GM19238 (cell line): Measurements from ENCODE around the gene CLCA2.
"Not testable (repeated sequence)": the region's sequence is repeated elsewhere in the genome, so short reads cannot be mapped to it uniquely, and the experiment has no call there.

Experiments used
- DNase-seq: peaks from one replicate; pipeline ENCODE4 v3.0.0; 2011; ENCODE audit warnings: low spot score; ENCODE audit not compliant: insufficient read length

CLCA2 gene

DNA sequence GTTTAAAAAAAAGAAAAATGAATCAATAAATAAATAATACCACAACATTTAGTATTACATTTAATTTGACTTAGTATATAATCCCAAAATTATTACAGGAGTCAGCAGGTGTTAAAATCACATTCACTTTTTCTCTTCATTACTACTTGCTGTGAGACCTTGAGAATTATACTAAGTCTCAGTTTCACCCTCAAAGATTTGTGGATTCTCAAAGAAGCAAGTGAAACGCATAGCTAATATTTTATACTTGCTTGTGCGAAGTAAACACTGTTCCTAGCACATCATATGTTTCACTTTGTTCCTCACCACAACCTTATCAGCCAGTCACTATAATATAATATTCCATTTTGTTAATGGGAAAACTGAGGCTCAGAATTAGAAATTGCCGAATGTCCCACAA is 48.8 kb downstream of the CLCA2 start:
- no peak for DNase-seq

DNA sequence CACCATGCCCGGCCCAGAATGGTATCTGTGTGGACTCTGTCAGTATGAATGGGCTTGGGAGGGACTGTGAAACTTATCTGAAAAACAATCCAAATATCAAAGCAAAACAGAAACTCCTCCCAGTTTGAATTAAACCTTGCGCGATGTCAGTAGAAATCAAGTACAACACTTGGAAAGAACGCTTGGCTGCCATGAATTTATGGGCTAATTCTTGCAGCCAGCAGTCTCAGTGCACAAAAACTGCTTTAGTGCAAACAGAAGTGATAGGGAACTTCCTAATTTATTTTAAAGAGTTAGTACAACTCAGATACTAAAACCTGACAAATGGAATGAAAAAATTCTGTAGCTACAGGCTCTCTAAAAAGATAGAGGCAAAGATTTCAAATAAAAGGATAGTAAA is 53.3 kb downstream of the CLCA2 start:
- DNase-seq = no peak

DNA sequence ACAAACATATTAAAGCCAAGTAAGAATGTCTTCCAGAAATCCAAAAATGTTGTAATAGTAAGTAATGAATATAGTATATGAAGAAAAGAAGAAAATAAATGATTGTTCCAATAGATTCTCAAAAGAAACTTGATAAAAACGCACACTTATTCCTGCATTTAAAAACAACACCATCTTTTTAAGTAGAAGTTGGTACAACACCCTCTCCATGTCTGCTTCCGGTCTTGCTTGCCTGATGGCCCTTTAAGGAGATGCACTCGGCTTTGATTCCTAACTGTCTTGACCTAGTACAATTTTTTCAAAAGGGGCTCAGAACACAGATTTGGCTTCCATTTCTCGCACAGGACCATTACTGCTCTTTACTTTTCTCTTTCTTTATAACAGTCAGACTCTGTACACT is 53.7 kb downstream of the CLCA2 start:
- no peak for DNase-seq

DNA sequence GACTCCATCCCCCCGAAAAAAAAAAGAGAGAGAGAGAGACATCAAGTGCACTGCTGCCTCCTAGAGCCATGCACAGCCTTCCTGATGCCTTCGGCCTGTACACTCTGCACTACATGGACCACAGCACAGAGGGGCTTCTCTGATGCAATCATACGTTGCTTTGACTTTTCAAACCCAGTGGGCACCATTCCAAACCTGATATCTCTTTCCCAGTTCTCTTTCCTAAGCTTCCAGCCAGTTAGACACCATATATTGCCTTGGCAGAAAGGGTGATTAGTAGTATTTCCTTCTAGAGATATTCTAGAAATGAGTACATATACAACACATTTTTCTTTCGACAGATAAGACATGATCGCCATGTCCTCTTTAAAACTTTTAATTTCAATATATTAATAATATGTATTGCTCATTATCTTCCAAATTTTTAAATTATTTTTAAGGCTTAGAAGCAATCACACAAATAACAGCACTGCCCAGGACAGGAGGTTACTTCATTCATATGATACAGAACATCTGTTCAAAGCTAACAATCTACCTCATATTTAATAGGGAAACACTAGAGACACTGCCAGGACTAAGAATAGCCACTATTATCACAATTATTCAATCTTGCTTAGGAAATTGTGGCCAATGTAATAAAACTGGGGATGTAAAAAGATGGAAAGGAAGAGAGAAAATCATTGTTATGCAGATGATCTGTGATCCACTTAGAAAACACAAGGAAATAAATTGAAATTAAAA is 54.6 kb downstream of the CLCA2 start:
- DNase-seq = no peak

DNA sequence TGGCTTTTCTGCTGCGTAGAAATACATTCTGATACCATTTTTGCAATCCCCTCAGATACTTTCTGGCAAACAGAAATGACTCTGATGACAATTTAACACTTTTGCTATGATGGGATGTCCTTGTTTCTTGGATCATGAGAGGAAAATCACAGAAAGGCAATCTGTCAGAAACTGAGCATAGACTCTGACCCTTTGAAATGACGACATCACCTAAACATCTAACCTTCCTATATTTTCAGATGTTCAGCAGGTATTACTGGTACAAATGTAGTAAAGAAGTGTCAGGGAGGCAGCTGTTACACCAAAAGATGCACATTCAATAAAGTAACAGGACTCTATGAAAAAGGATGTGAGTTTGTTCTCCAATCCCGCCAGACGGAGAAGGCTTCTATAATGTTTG is 58.0 kb downstream of the CLCA2 start:
- DNase-seq = no peak

GRCh38 chr1:86487131-86487810 is 63.3 kb downstream of the CLCA2 start:
- no peak for DNase-seq

DNA sequence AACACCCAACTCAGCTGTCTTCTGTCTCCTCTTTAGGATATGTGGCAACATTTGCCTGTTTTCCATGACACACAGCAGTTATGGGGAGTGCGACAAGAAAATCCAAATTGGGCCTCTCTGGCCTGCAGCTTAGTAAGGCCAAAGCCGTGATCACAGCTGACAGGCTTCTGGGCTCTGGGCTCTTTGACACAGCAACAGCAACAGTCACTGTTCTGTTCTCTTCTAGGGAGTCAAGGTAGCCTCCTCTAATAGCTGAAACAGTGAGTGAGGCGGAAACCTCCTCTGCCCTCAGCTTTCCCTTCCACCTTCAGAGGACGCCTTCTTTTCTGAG is 63.8 kb downstream of the CLCA2 start:
- no peak for DNase-seq

- no peak for DNase-seq
Observed at GRCh38 chr1:86489242-86489878, 65.4 kb downstream of the CLCA2 start.

GRCh38 chr1:86491171-86491950 is 67.4 kb downstream of the CLCA2 start:
- DNase-seq = no peak

GRCh38 chr1:86498281-86498680 is 74.3 kb downstream of the CLCA2 start:
- no peak for DNase-seq

DNA sequence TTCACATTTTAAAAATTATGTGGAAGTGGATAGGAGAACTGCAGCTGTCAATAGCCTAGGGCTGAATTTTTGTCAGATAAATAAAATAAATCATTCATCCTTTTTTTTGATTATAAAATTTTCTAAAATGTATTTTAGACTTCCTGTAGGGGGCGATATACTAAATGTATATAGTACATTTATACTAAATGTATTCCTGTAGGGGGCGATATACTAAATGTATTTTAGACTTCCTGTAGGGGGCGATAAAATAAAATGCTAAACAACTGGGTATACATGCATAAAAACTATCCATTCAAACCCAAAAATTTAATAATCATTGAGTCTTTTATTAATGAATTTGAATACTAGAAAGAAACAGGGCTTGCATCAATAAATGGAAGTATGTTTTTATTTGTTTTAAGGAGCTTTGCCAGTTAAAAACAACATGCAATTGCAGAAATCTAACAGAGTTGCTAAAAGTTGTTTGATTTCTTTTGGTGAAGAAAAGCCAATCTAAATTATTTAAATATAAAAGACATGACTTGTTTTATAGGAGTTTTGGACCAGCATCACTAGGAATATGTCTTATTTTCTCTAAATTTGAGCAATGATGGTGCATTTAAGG is 76.1 kb downstream of the CLCA2 start:
- no peak for DNase-seq

DNA sequence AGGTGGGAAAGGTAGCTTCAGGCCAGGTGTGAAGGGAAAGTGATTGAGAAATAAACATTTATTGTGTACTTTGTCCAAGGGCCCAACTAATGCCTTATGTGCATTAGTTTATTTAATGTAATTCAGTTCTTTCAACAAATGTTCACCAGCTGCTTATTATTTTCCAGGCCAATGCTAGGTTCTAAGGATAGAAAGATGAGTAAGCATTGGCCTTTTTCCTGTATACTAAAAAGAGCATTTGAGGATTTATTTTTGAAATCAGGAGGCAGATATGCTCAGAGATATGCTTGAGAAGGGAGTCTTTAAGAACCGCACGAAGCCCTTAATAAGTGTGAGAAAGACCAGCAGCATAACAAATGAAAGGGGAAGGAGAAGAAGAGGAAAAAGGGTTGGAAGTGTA is 76.7 kb downstream of the CLCA2 start:
- no peak for DNase-seq

DNA sequence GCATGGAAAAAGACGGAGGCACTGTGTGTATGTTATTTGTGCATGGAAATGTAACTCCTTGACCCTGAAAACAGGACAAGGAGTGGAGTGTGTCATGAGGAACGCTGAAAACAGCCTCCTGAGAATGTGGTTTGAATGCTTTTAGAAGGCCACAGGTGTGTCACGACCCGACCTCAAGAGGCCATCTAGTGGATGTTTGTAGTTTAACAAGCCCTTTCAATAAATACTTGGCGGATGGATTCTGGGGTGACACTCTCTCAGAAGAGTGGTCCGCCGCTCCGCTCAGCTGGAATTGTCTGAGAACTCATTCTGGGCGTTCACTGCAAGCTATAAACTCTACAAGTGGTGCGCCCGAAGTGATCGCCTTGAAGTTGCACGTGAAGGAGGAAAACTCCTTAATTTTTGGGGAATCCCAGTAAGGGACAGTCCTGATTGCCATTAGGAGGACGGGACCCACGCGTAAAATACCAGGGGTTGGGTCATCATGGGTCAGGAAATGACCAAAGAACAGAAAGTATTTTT is 78.2 kb downstream of the CLCA2 start:
- DNase-seq = not testable (repeated sequence)

DNA sequence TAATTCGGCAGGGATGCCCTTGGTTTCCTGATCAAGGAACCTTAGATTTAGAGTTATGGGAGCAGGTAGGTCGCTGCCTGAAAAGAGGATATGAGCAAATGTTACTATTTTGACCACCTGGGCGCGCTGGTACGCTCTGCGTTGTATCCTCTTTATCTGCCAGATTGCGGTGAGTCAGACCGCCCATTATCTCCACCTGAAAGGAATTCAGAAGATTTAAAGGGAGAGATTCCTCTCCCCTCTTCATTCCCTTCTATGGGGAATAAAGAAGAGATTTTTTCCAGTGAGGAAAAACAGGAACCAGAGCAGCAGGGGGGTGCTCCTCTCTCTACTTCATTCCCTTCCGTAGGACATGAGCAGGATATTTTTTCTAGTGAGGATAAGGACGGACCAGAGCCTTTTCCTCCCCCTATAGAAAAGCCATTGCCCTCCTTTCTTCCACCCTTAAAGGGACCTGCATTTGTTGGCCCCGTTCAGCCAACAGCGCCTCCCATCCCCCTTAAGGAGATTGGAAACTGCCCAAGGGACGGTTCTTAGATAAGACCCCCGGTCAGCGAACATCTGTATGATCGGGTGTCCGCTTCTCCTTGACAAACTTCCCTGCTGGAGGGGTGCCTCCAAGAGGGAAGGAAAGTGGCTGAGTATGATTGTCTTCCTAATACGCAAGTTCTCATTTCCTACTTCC is 78.9 kb downstream of the CLCA2 start:
- no peak for DNase-seq

DNA sequence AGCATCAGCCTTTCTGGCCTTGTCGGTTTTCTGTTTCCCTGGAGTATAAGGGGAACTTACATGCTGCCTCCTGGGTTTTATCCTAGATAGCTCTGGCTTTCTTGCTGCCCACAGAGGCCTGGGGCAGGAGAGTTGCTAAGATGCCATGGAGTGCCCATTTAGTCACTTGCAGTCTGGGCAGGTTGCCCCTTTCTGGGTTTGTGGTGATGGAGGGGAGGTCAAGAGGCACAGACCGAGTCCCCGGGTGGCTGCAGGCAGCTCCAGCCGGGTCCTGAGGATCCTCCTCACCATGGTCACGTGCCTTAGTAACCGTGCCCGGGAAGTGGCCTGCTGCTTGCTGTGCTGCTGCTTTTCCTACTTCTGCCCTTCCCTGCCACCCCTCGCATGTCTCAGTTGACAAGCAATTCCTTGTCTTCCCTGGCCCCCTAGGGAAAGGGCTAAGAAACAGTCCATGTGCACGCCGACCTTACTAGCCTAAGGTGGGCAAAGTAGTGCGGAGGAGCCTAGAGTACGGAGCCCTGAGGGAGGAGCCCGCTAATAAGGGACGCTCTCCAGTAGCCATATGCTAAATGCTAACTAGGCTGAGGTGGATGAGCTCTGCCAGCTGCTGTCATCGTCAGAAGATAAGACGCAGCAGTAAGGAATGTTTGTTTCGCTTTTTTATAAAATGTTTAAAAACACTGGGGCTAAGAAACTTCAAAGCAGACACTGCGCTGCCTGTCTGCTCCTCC is 79.6 kb downstream of the CLCA2 start:
- DNase-seq = no peak

GRCh38 chr1:86504137-86504479 is 80.1 kb downstream of the CLCA2 start:
- no peak for DNase-seq

DNA sequence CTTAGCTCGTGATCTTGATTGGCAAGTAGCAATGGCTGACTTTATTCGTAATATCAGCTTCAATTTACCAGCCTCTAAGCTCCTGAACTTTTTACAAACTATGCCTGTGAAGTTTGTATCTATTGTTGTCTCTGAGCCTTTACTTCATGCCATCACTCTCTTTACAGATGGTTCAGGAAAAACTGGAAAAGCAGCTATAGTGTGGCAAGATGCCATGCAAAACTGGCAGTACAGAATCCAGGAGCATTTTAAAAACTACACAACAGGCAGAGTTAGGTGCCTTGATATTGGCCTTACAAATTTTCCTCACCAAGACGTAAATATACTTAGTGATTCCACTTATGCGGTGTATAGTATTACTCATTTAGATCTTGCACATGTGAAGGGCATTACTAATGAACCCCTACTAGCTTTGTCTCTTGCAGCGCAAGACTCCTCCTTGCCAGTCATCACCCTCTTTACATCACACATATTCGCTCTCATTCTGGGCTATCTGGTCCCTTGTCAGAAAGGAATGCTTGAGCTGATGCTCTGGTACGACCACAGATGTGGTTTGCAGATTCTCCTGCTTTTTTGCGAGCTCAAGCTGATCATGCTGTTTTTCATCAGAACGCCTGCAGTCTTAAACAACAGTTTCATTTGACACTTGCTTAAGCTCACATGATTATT is 81.1 kb downstream of the CLCA2 start:
- DNase-seq = no peak

DNA sequence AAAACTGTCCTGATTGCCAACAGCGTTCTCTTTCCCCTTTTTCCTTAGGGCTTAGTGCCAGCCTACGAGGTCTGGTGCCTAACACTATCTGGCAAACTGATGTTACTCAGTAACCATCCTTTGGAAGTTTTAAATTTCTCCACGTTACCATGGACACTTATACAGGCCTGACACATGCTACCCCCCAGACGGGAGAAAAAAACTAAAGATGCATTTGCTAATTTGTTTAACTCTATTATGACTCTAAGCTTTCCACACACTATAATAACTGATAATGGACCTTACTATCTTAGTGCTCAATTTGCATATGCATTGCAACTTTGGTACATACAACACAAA is 81.6 kb downstream of the CLCA2 start:
- no peak for DNase-seq
